HEK293T (cell line): ENCODE data around the gene TGM2.

Experiments
- BHLHE40 ChIP-seq: fragments of 450-650 bp; IDR thresholded peaks from 2 replicates; pipeline ENCODE4 v1.6.1; 2016; ENCODE audit warnings: mild to moderate bottlenecking, moderate library complexity, borderline replicate concordance
- CTBP1 ChIP-seq: fragments of 450-650 bp; IDR thresholded peaks from 2 replicates; pipeline ENCODE4 v1.6.1; 2016; ENCODE audit warnings: borderline replicate concordance
- ELF4 ChIP-seq: fragments of 450-650 bp; IDR thresholded peaks from 2 replicates; pipeline ENCODE4 v1.6.1; 2017; ENCODE audit warnings: antibody characterized with exemption
- FOXA1 ChIP-seq: fragments of 450-650 bp; IDR thresholded peaks from 2 replicates; pipeline ENCODE4 v1.6.1; 2016; ENCODE audit warnings: mild to moderate bottlenecking
- FOXK2 ChIP-seq: fragments of 450-650 bp; IDR thresholded peaks from 2 replicates; pipeline ENCODE4 v1.6.1; 2016; ENCODE audit warnings: mild to moderate bottlenecking
- HDGF ChIP-seq: fragments of 450-650 bp; IDR thresholded peaks from 2 replicates; pipeline ENCODE4 v1.6.1; 2017; ENCODE audit warnings: antibody characterized with exemption, borderline replicate concordance
- L3MBTL2 ChIP-seq: fragments of 450-650 bp; conservative IDR thresholded peaks from 2 replicates; pipeline ENCODE4 v1.6.1; 2016; ENCODE audit warnings: mild to moderate bottlenecking
- LEF1 ChIP-seq: fragments of 450-650 bp; IDR thresholded peaks from 2 replicates; pipeline ENCODE4 v1.6.1; 2017; ENCODE audit warnings: mild to moderate bottlenecking, borderline replicate concordance
- NFRKB ChIP-seq: fragments of 450-650 bp; IDR thresholded peaks from 2 replicates; pipeline ENCODE4 v1.6.1; 2016; ENCODE audit warnings: mild to moderate bottlenecking, moderate library complexity
- PKNOX1 ChIP-seq: fragments of 450-650 bp; IDR thresholded peaks from 2 replicates; pipeline ENCODE4 v1.6.1; 2016
- SP1 ChIP-seq: fragments of 450-650 bp; IDR thresholded peaks from 2 replicates; pipeline ENCODE4 v1.6.1; 2017
- SUZ12 ChIP-seq: fragments of 450-650 bp; IDR thresholded peaks from 2 replicates; pipeline ENCODE4 v1.6.1; 2016; ENCODE audit warnings: mild to moderate bottlenecking
- ZNF384 ChIP-seq: fragments of 450-650 bp; IDR thresholded peaks from 2 replicates; pipeline ENCODE4 v1.6.1; 2016

- TF ChIP-seq L3MBTL2 (no peak), ELF4 (no peak), CTBP1 (no peak), FOXA1 (no peak), BHLHE40 (no peak), SUZ12 (no peak), FOXK2 (no peak), NFRKB (no peak), ZNF384 (no peak), LEF1 (no peak), PKNOX1 (no peak), HDGF (no peak), SP1 (no peak)
These were observed 3.9 kb upstream of the TGM2 start for GRCh38 chr20:38168791-38169589.
